Measurements from ENCODE around the gene FAT1. TPM values are rescaled to one million over a fixed set of nuclear protein-coding genes. Genes with fewer than 3 reads are reported as not detected.

The FAT1 gene
- total and polyA plus RNA-seq, 2 donors (not counting 1 experiment from before 2014, with no cell fraction given), result 0.07 to 0.15 TPM

DNA sequence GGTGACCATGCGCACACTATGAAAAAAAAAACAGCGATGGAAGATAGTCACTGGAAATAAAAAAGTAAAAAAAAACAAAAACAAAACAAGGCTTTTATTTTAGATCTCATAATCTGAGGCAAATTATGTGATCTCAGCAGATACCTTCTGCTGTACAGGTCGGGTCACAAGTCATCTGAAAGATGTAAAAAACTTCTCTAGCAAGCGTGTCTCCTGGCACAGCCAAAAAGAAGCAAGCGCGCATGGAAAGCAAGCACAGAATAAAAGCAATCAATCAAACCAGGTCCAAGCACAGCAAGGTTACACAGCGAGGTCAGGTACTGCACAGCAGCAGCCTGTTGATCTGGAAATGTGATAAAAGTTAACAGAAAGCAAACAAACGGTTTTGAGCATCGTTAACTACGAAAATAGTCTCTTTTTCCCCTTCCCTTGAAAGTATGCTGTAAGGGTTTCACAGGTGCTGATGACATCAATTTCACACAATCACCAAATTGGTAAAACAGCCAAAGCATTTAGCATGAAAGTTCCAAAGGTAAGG is 89.0 kb downstream of the FAT1 start:
- no peak for DNase-seq
- TF ChIP-seq CTCF (IDR thresholded peaks at IDR 0.05) (no peak), EZH2 (IDR thresholded peaks at IDR 0.05; ENCODE audit: borderline replicate concordance, insufficient read depth, low read depth, low read length, poor library complexity, severe bottlenecking) (no peak)
- no peaks in the 10 kb centered on the region for H3K4me1 ChIP-seq (ENCODE audit: control insufficient read depth in 2 of 2, insufficient read depth in 2 of 2, low read length in 2 of 2)
- no peaks in the 10 kb centered on the region for H3K27me3 ChIP-seq (replicated peaks in 1 of 4; ENCODE audit: control extremely low read depth in 1 of 4, control insufficient read depth in 3 of 4, insufficient read depth in 4 of 4, low read length in 3 of 4)
- Mint-ChIP-seq H3K27me3 (no peaks in the 10 kb centered on the region), H3K4me3 (no peak overlapping the region), H3K4me1 (no peaks in the 10 kb centered on the region), H3K9me3 (ENCODE audit: insufficient read depth) (peaks cover 2% of the 10 kb centered on the region), H3K27ac (no peak overlapping the region)
- H3K27ac ChIP-seq (ENCODE audit: low read length in 2 of 2), result no peak overlapping the region
- H3K9ac ChIP-seq (ENCODE audit: low read length), result no peak overlapping the region
- H3K36me3 ChIP-seq (replicated peaks in 1 of 2; ENCODE audit: control extremely low read depth in 1 of 2, control insufficient read depth in 1 of 2, extremely low read depth in 1 of 2, insufficient read depth in 2 of 2, low read length in 1 of 2), result no peaks in the 10 kb centered on the region
- no peak overlapping the region for H3K4me3 ChIP-seq (ENCODE audit: control extremely low read depth in 1 of 5, extremely low read depth in 1 of 5, insufficient read depth in 1 of 5, low read depth in 2 of 5, low read length in 4 of 5)
- peaks cover 0 to 18% (median 0%) of the 10 kb centered on the region in 3 donors for H3K9me3 ChIP-seq (ENCODE audit: control extremely low read depth in 1 of 3, control insufficient read depth in 2 of 3, insufficient read depth in 1 of 3, low read length in 2 of 3)
- ChIA-PET CTCF (no interaction called here), POLR2A (no interaction called here)
- H3K4me2 ChIP-seq (replicated peaks; ENCODE audit: low read depth, low read length, poor library complexity, severe bottlenecking), result no peak overlapping the region
- no peak overlapping the region for H2AFZ ChIP-seq (ENCODE audit: insufficient read depth, low read depth, low read length, poor library complexity, severe bottlenecking)
- no peaks in the 10 kb centered on the region for H4K20me1 ChIP-seq (ENCODE audit: control insufficient read depth, insufficient read depth, low read length, poor library complexity, severe bottlenecking)
- no peaks in the 10 kb centered on the region for H3K79me2 ChIP-seq (ENCODE audit: control insufficient read depth, insufficient read depth, low read length)
- intact Hi-C loops (cut with micrococcal nuclease), result no loop called here
- ATAC-seq (ENCODE audit: low read depth), result no peak
- 74% methylated on average over 2 of the region's 10 CpGs for WGBS (ENCODE audit: insufficient coverage)

DNA sequence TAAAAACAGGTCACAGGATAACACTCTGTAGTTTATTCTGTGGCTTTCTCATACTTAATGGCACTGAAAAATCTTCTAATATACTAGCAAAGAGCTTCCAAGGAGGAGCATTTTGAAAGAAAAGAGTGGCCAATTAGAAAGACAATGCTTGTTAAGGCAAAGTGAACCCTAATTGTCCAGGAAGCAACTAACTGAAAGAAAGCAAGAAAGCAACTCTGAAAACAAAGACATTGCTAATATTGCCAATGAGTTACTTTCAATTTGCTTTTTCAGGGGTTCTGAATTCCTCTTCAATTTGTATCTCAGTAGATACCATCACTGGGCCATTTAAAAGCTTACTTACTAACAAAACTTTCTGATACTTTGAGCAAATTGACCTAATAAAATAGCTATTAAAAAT is 89.8 kb downstream of the FAT1 start:
- no peak for TF ChIP-seq EZH2 (IDR thresholded peaks at IDR 0.05; ENCODE audit: borderline replicate concordance, insufficient read depth, low read depth, low read length, poor library complexity, severe bottlenecking)
- no peak for TF ChIP-seq CTCF (IDR thresholded peaks at IDR 0.05)
- no peak overlapping the region for H3K4me2 ChIP-seq (replicated peaks; ENCODE audit: low read depth, low read length, poor library complexity, severe bottlenecking)
- no peaks in the 10 kb centered on the region for H3K4me1 Mint-ChIP-seq

More for the DNA sequence above, 89.8 kb downstream of the FAT1 start:
- Histone ChIP-seq H3K36me3 (replicated peaks in 1 of 2; ENCODE audit: control extremely low read depth in 1 of 2, control insufficient read depth in 1 of 2, extremely low read depth in 1 of 2, insufficient read depth in 2 of 2, low read length in 1 of 2) (no peaks in the 10 kb centered on the region), H3K27ac (ENCODE audit: low read length in 2 of 2) (no peak overlapping the region), H3K4me3 (ENCODE audit: control extremely low read depth in 1 of 5, extremely low read depth in 1 of 5, insufficient read depth in 1 of 5, low read depth in 2 of 5, low read length in 4 of 5) (no peak overlapping the region), H2AFZ (ENCODE audit: insufficient read depth, low read depth, low read length, poor library complexity, severe bottlenecking) (no peak overlapping the region), H4K20me1 (ENCODE audit: control insufficient read depth, insufficient read depth, low read length, poor library complexity, severe bottlenecking) (no peaks in the 10 kb centered on the region), H3K9ac (ENCODE audit: low read length) (no peak overlapping the region), H3K27me3 (replicated peaks in 1 of 4; ENCODE audit: control extremely low read depth in 1 of 4, control insufficient read depth in 3 of 4, insufficient read depth in 4 of 4, low read length in 3 of 4) (no peaks in the 10 kb centered on the region), H3K9me3 (ENCODE audit: control extremely low read depth in 1 of 3, control insufficient read depth in 2 of 3, insufficient read depth in 1 of 3, low read length in 2 of 3) (peaks cover 0 to 18% (median 0%) of the 10 kb centered on the region in 3 donors), H3K79me2 (ENCODE audit: control insufficient read depth, insufficient read depth, low read length) (no peaks in the 10 kb centered on the region), H3K4me1 (ENCODE audit: control insufficient read depth in 2 of 2, insufficient read depth in 2 of 2, low read length in 2 of 2) (no peaks in the 10 kb centered on the region)
- Mint-ChIP-seq H3K27me3 (no peaks in the 10 kb centered on the region), H3K9me3 (ENCODE audit: insufficient read depth) (peaks cover 2% of the 10 kb centered on the region), H3K27ac (no peak overlapping the region), H3K4me3 (no peak overlapping the region)
- ChIA-PET POLR2A (no interaction called here), CTCF (interaction anchor here (0.6 kb wide), 1 partner anchor 48 kb away, joined by 3 read pairs; no protein-coding TSS in a partner anchor)
- intact Hi-C loops (cut with micrococcal nuclease), result no loop called here
- DNase-seq (no peak), ATAC-seq (ENCODE audit: low read depth) (no peak)
